Measurements from ENCODE around the gene ARMCX2.

GRCh38 chrX:101619364-101619763, 40.3 kb downstream of the ARMCX2 start:
- TF ChIP-seq FOXM1 (IDR thresholded peaks at IDR 0.05; ENCODE audit: borderline replicate concordance) (0 out of 2 replicates have a peak, but pooled peaks have one; percentile 3), FOXK2 (IDR thresholded peaks at IDR 0.05) (no peak), SUZ12 (IDR thresholded peaks at IDR 0.05) (no peak), ELF4 (IDR thresholded peaks at IDR 0.05) (no peak), FOXA1 (IDR thresholded peaks at IDR 0.05) (no peak), CTBP1 (IDR thresholded peaks at IDR 0.05; ENCODE audit: borderline replicate concordance) (no peak), SP1 (IDR thresholded peaks at IDR 0.05) (no peak), ARNT (IDR thresholded peaks at IDR 0.05) (no peak), NFRKB (IDR thresholded peaks at IDR 0.05) (no peak), PKNOX1 (IDR thresholded peaks at IDR 0.05) (no peak)
